ENCODE results near the gene SRRM3. TPM values are rescaled to one million over a fixed set of nuclear protein-coding genes. Genes with fewer than 3 reads are reported as not detected.

SRRM3 gene
- polyA plus RNA-seq, 2 of the 4 experiments (the other 2 are of a cell fraction): 2.4 to 7.0 TPM

GRCh38 chr7:76291351-76292212 lies 89.9 kb downstream of the SRRM3 start (continued):
- TF ChIP-seq NPAS2 (CRISPR knock-in tag; IDR thresholded peaks at IDR 0.05; ENCODE audit: borderline replicate concordance): no peak
- TF ChIP-seq, protein P1, sequence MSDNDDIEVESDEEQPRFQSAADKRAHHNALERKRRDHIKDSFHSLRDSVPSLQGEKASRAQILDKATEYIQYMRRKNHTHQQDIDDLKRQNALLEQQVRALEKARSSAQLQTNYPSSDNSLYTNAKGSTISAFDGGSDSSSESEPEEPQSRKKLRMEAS (IDR thresholded peaks at IDR 0.05): peak; percentile 87
- TF ChIP-seq HOXA7 (CRISPR knock-in tag; IDR thresholded peaks at IDR 0.05): no peak
- no peak for TF ChIP-seq GATA3 (IDR thresholded peaks at IDR 0.05; ENCODE audit: borderline replicate concordance)
- no peak for TF ChIP-seq MAFK (IDR thresholded peaks at IDR 0.05; ENCODE audit: partially characterized antibody)
- peak; percentile 51; the same call in 1 of the 2 replicates for TF ChIP-seq E2F6 (IDR thresholded peaks at IDR 0.05; ENCODE audit: borderline replicate concordance, low read depth)
- 0 out of 2 replicates have a peak, but pooled peaks have one; percentile 30 for TF ChIP-seq EHF (CRISPR knock-in tag; IDR thresholded peaks at IDR 0.05)
- peak; percentile 96 to 98 for TF ChIP-seq RAD21 (conservative IDR thresholded peaks at IDR 0.05 in 1 of 2, IDR thresholded peaks at IDR 0.05 in 1 of 2)
- TF ChIP-seq TP53 (CRISPR knock-in tag; IDR thresholded peaks at IDR 0.05): 0 out of 2 replicates have a peak, but pooled peaks have one; percentile 20
- TF ChIP-seq, protein P2, sequence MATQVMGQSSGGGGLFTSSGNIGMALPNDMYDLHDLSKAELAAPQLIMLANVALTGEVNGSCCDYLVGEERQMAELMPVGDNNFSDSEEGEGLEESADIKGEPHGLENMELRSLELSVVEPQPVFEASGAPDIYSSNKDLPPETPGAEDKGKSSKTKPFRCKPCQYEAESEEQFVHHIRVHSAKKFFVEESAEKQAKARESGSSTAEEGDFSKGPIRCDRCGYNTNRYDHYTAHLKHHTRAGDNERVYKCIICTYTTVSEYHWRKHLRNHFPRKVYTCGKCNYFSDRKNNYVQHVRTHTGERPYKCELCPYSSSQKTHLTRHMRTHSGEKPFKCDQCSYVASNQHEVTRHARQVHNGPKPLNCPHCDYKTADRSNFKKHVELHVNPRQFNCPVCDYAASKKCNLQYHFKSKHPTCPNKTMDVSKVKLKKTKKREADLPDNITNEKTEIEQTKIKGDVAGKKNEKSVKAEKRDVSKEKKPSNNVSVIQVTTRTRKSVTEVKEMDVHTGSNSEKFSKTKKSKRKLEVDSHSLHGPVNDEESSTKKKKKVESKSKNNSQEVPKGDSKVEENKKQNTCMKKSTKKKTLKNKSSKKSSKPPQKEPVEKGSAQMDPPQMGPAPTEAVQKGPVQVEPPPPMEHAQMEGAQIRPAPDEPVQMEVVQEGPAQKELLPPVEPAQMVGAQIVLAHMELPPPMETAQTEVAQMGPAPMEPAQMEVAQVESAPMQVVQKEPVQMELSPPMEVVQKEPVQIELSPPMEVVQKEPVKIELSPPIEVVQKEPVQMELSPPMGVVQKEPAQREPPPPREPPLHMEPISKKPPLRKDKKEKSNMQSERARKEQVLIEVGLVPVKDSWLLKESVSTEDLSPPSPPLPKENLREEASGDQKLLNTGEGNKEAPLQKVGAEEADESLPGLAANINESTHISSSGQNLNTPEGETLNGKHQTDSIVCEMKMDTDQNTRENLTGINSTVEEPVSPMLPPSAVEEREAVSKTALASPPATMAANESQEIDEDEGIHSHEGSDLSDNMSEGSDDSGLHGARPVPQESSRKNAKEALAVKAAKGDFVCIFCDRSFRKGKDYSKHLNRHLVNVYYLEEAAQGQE (IDR thresholded peaks at IDR 0.05): no peak
- TF ChIP-seq CTCF (IDR thresholded peaks at IDR 0.05): peak; percentile 96
- TF ChIP-seq FOSL2 (IDR thresholded peaks at IDR 0.05): peak; percentile 86
- TF ChIP-seq FOSL2 (CRISPR knock-in tag; IDR thresholded peaks at IDR 0.05): peak; percentile 99
- no peak for TF ChIP-seq RFX5 (IDR thresholded peaks at IDR 0.05)
- TF ChIP-seq CBX2 (IDR thresholded peaks at IDR 0.05; ENCODE audit: borderline replicate concordance, low read depth): no peak
- peak; percentile 48 for TF ChIP-seq POLR2A (IDR thresholded peaks at IDR 0.05; ENCODE audit: low read length)
- TF ChIP-seq NFE2L2 (conservative IDR thresholded peaks at IDR 0.05; ENCODE audit: low read length): no peak
- TF ChIP-seq, protein P3, sequence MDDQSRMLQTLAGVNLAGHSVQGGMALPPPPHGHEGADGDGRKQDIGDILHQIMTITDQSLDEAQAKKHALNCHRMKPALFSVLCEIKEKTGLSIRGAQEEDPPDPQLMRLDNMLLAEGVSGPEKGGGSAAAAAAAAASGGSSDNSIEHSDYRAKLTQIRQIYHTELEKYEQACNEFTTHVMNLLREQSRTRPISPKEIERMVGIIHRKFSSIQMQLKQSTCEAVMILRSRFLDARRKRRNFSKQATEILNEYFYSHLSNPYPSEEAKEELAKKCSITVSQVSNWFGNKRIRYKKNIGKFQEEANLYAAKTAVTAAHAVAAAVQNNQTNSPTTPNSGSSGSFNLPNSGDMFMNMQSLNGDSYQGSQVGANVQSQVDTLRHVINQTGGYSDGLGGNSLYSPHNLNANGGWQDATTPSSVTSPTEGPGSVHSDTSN (IDR thresholded peaks at IDR 0.05): no peak
- TF ChIP-seq, protein P4, sequence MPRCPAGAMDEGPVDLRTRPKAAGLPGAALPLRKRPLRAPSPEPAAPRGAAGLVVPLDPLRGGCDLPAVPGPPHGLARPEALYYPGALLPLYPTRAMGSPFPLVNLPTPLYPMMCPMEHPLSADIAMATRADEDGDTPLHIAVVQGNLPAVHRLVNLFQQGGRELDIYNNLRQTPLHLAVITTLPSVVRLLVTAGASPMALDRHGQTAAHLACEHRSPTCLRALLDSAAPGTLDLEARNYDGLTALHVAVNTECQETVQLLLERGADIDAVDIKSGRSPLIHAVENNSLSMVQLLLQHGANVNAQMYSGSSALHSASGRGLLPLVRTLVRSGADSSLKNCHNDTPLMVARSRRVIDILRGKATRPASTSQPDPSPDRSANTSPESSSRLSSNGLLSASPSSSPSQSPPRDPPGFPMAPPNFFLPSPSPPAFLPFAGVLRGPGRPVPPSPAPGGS (IDR thresholded peaks at IDR 0.05): no peak
- TF ChIP-seq EHMT2 (IDR thresholded peaks at IDR 0.05; ENCODE audit: low read depth): no peak
